ENCODE data around the gene RALGAPA1.

DNA sequence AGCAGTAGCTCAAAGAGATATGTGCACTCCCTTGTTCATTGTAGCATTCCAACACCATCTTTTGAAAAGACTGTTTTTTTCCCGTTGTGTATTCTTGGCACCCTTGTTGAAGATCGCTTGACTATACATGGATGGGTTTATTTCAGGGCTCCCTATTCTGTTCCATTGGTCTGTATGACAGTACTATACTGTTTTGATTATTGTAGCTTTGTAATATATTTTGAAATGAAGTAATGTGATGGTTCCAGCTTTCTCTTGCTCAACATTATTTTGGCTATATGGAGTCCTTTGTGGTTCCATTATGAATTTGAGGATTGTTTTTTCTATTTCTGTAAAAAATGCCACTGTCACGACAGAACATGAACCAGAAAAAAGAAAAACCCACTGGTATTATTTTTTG, 42.7 kb upstream of the RALGAPA1 start:
- no peak for TF ChIP-seq ZBTB34 (CRISPR knock-in tag; IDR thresholded peaks at IDR 0.05)
- no peak for TF ChIP-seq ZNF766 (CRISPR knock-in tag; IDR thresholded peaks at IDR 0.05; ENCODE audit: borderline replicate concordance)
- no peak for TF ChIP-seq POLR2G (IDR thresholded peaks at IDR 0.05; ENCODE audit: low read depth, low read length)
- TF ChIP-seq TCF7L2 (IDR thresholded peaks at IDR 0.05; ENCODE audit: low read depth, low read length) = no peak
- no peak for TF ChIP-seq FOXK1 (CRISPR knock-in tag; IDR thresholded peaks at IDR 0.05; ENCODE audit: borderline replicate concordance, low read depth)
- TF ChIP-seq ARNT (IDR thresholded peaks at IDR 0.05) = no peak
- TF ChIP-seq EP300 (IDR thresholded peaks at IDR 0.05; ENCODE audit: low read depth in 2 of 2, low read length in 2 of 2) = no peak
- no peak for TF ChIP-seq EP300 (CRISPR knock-in tag; IDR thresholded peaks at IDR 0.05; ENCODE audit: borderline replicate concordance)
